IMR-90 (cell line): Measurements from ENCODE around the gene GNAS. TPM values are rescaled to one million over a fixed set of nuclear protein-coding genes. Genes with fewer than 3 reads are reported as not detected.

Source experiments
- ATAC-seq: fragments of 200-7000 bp; cut with Tn5 transposase; 2 replicates; pipeline ENCODE4 v1.9.1; 2020; ENCODE audit warnings: low read depth, mild to moderate bottlenecking, moderate library complexity
- BruUV-seq: library from RNA; stranded (reverse); fragments of 400-500 nt; replicated peaks from 2 replicates; lab custom pipeline; 2021; lab: Mats Ljungman, UMichigan
- CTCF ChIA-PET: fragments of 300-600 bp; formaldehyde crosslinking; extraction: SDS; loops from one replicate; lab custom pipeline; 2021; ENCODE audit warnings: antibody characterized with exemption; lab: Yijun Ruan, JAX
- POLR2A ChIA-PET: fragments of 300-600 bp; sonication (Branson Sonifier 250); formaldehyde crosslinking; loops from one replicate; lab custom pipeline; 2022; ENCODE audit warnings: antibody characterized with exemption; ENCODE audit not compliant: unreplicated experiment; lab: Charles Lee
- DNase-seq: peaks from one replicate; pipeline ENCODE4 v3.0.0; 2013
- H2AFZ ChIP-seq: replicated peaks from 2 replicates; pipeline ENCODE3; 2013; ENCODE audit warnings: low read length, mild to moderate bottlenecking; ENCODE audit not compliant: poor library complexity
- H2AK5ac ChIP-seq: 2 replicates; pipeline ENCODE4 v1.6.1; 2013; ENCODE audit warnings: low read depth, low read length, inconsistent platforms
- H2AK9ac ChIP-seq: replicated peaks from 2 replicates; pipeline ENCODE3; 2013; ENCODE audit warnings: mild to moderate bottlenecking, low read depth, low read length, moderate library complexity; ENCODE audit not compliant: poor library complexity
- H2BK120ac ChIP-seq: 2 replicates; pipeline ENCODE4 v1.6.1; 2013; ENCODE audit warnings: low read depth, low read length, inconsistent platforms
- H2BK15ac ChIP-seq: 3 replicates; pipeline ENCODE4 v1.6.1; 2013; ENCODE audit warnings: low read depth, low read length, inconsistent platforms
- H2BK20ac ChIP-seq: 2 replicates; pipeline ENCODE4 v1.6.1; 2013; ENCODE audit warnings: low read depth, mild to moderate bottlenecking, inconsistent platforms, low read length, moderate library complexity
- H2BK5ac ChIP-seq: 2 replicates; pipeline ENCODE4 v1.6.1; 2013; ENCODE audit warnings: mild to moderate bottlenecking, low read depth, low read length, inconsistent platforms; ENCODE audit not compliant: poor library complexity, severe bottlenecking
- H3K14ac ChIP-seq: replicated peaks from 2 replicates; pipeline ENCODE4 v1.6.1; 2013; ENCODE audit warnings: low read depth, low read length, inconsistent platforms
- H3K18ac ChIP-seq: 2 replicates; pipeline ENCODE4 v1.6.1; 2013; ENCODE audit warnings: low read depth, low read length, control low read depth
- H3K23ac ChIP-seq: 2 replicates; pipeline ENCODE4 v1.6.1; 2013; ENCODE audit warnings: low read depth, low read length, inconsistent platforms
- H3K27ac ChIP-seq: 2 replicates; pipeline ENCODE4 v1.5.1; 2013; ENCODE audit warnings: mild to moderate bottlenecking, control low read depth, low read length; ENCODE audit not compliant: insufficient read depth
- H3K27me3 ChIP-seq: 2 replicates; pipeline ENCODE4 v1.6.1; 2013; ENCODE audit warnings: low read length; ENCODE audit not compliant: control insufficient read depth, insufficient read depth
- H3K36me3 ChIP-seq: 2 replicates; pipeline ENCODE4 v1.6.1; 2013; ENCODE audit warnings: low read length, mixed read lengths; ENCODE audit not compliant: control insufficient read depth, insufficient read depth
- H3K4ac ChIP-seq: 2 replicates; pipeline ENCODE4 v1.6.1; 2013; ENCODE audit warnings: low read depth, low read length, inconsistent platforms
- H3K4me1 ChIP-seq: 2 replicates; pipeline ENCODE4 v1.6.1; 2013; ENCODE audit warnings: low read length, mixed read lengths; ENCODE audit not compliant: control insufficient read depth, insufficient read depth
- H3K4me2 ChIP-seq: 2 replicates; pipeline ENCODE4 v1.6.1; 2013; ENCODE audit warnings: low read depth, mild to moderate bottlenecking, control low read depth, low read length, moderate library complexity
- H3K4me3 ChIP-seq: 2 replicates; pipeline ENCODE4 v1.5.1; 2013; ENCODE audit warnings: low read depth, mild to moderate bottlenecking, control low read depth, low read length, moderate library complexity; ENCODE audit not compliant: insufficient read depth
- H3K56ac ChIP-seq: 2 replicates; pipeline ENCODE4 v1.6.1; 2013; ENCODE audit warnings: low read length, inconsistent platforms; ENCODE audit not compliant: insufficient read depth; ENCODE audit errors: extremely low read depth
- H3K79me1 ChIP-seq, 2 experiments: 2 replicates each; pipeline ENCODE4 v1.6.1; 2013; ENCODE audit warnings: low read length in 2 of 2, inconsistent platforms in 1 of 2, low read depth in 1 of 2
- H3K9ac ChIP-seq: 2 replicates; pipeline ENCODE4 v1.6.1; 2013; ENCODE audit warnings: low read depth, low read length, control low read depth
- H3K9me1 ChIP-seq: 2 replicates; pipeline ENCODE4 v1.6.1; 2013; ENCODE audit warnings: low read length, inconsistent platforms; ENCODE audit not compliant: insufficient read depth
- H3K9me3 ChIP-seq: 2 replicates; pipeline ENCODE4 v1.6.1; 2013; ENCODE audit warnings: low read length; ENCODE audit not compliant: control insufficient read depth, insufficient read depth
- H4K20me1 ChIP-seq: 2 replicates; pipeline ENCODE4 v1.6.1; 2013; ENCODE audit warnings: low read length, inconsistent platforms; ENCODE audit not compliant: insufficient read depth
- H4K5ac ChIP-seq: 2 replicates; pipeline ENCODE4 v1.6.1; 2013; ENCODE audit warnings: mild to moderate bottlenecking, low read depth, low read length, control low read depth
- H4K8ac ChIP-seq, 2 experiments: 2 replicates each; pipeline ENCODE4 v1.6.1; 2013; ENCODE audit warnings: low read depth in 2 of 2, low read length in 2 of 2, control low read depth in 1 of 2, inconsistent platforms in 1 of 2
- H4K91ac ChIP-seq: 2 replicates; pipeline ENCODE4 v1.6.1; 2013; ENCODE audit warnings: low read depth, low read length, inconsistent platforms; ENCODE audit not compliant: insufficient read depth
- BHLHE40 ChIP-seq: fragments of 150-350 bp; IDR thresholded peaks from 2 replicates; pipeline ENCODE4 v1.6.1; 2016; ENCODE audit warnings: mild to moderate bottlenecking, low read depth, low read length
- CEBPB ChIP-seq: IDR thresholded peaks from 2 replicates; pipeline ENCODE4 v1.6.1; 2012; ENCODE audit warnings: low read depth, low read length, improper control_type of control experiment
- CHD1 ChIP-seq: IDR thresholded peaks from 2 replicates; pipeline ENCODE4 v1.6.1; 2012; ENCODE audit warnings: low read depth, low read length, improper control_type of control experiment
- ELK1 ChIP-seq: fragments of 150-350 bp; IDR thresholded peaks from 2 replicates; pipeline ENCODE4 v1.6.1; 2016; ENCODE audit warnings: low read depth, mild to moderate bottlenecking, low read length, moderate library complexity, borderline replicate concordance
- MAZ ChIP-seq: IDR thresholded peaks from 2 replicates; pipeline ENCODE4 v1.6.1; 2012; ENCODE audit warnings: low read depth, mild to moderate bottlenecking, low read length, improper control_type of control experiment, moderate library complexity, borderline replicate concordance
- NFE2L2 ChIP-seq: fragments of 150-350 bp; IDR thresholded peaks from 2 replicates; pipeline ENCODE4 v1.6.1; 2016; ENCODE audit warnings: low read depth, mild to moderate bottlenecking, low read length
- POLR2A ChIP-seq: IDR thresholded peaks from 2 replicates; pipeline ENCODE4 v1.6.1; 2012; ENCODE audit warnings: mild to moderate bottlenecking, low read depth, low read length
- RCOR1 ChIP-seq: IDR thresholded peaks from 2 replicates; pipeline ENCODE4 v1.6.1; 2012; ENCODE audit warnings: mild to moderate bottlenecking, low read length, improper control_type of control experiment; ENCODE audit not compliant: insufficient replicate concordance
- RFX5 ChIP-seq: IDR thresholded peaks from 2 replicates; pipeline ENCODE4 v1.8.0; 2012; ENCODE audit warnings: low read depth, mild to moderate bottlenecking, low read length, moderate library complexity
- WGBS, 2 experiments: methylation state at CpG; one replicate each; pipeline versions ENCODE4 v1.1.5 to v1.1.7; 2013; ENCODE audit warnings: missing lambda C conversion rate in 2 of 2; ENCODE audit not compliant: insufficient read length in 1 of 2; ENCODE audit errors: extremely low coverage in 2 of 2; 5-methylcytosine and 5-hydroxymethylcytosine counted together
- dilution Hi-C: fragments of 300-500 bp; cut with HindIII; formaldehyde crosslinking; loops from one replicate; pipeline ENCODE4 v1.14.3; 2018; ENCODE audit warnings: low sequenced_read_pairs; ENCODE audit not compliant: unreplicated experiment
- in situ Hi-C: fragments of 300-500 bp; cut with MboI; formaldehyde crosslinking; loops from 3 replicates; pipeline ENCODE4 v1.14.3; 2019; ENCODE audit warnings: low sequenced_read_pairs, inconsistent platforms, mixed read lengths
- intact Hi-C: fragments of 100-400 bp; cut with micrococcal nuclease; formaldehyde crosslinking; loops from 2 replicates; pipeline ENCODE4 v1.10.0; 2022
- polyA plus RNA-seq, 3 experiments: library from polyadenylated mRNA; depleted of rRNA; stranded (reverse); fragments of >200 nt; gene quantifications; 2 replicates each; pipeline ENCODE4 v1.2.3, GENCODE V29; 2012; ENCODE audit warnings: low replicate concordance in 1 of 3
- total RNA-seq: library from RNA; depleted of rRNA; stranded (reverse); fragments of >200 nt; gene quantifications from 2 replicates; pipeline ENCODE4 v1.2.3, GENCODE V29; 2012

GNAS gene
- total and polyA plus RNA-seq, 2 of the 4 experiments (the other 2 are of a cell fraction), result 397 to 1,356 TPM

- BruUV-seq, result no TSS peak
- H3K18ac ChIP-seq, result no peak overlapping the region
- no peak overlapping the region for H2BK5ac ChIP-seq
- no peak overlapping the region for H3K14ac ChIP-seq
- no peak overlapping the region for H2AK9ac ChIP-seq
- H3K4me2 ChIP-seq, result no peak overlapping the region
- no peak overlapping the region for H3K4me3 ChIP-seq
- intact Hi-C loops, result loop anchor here (5.0 kb wide), 1 partner anchor 1512 kb away; no protein-coding TSS in a partner anchor
- H3K27me3 ChIP-seq, result no peaks in the 10 kb centered on the region
- WGBS, 2 experiments, result 64% methylated on average over 3 of the region's 15 CpGs; no CpG with 5 or more reads in 1 of the 2 experiments
- peaks cover 21% of the 10 kb centered on the region for H3K36me3 ChIP-seq
- no peak overlapping the region for H2AK5ac ChIP-seq
- H3K27ac ChIP-seq, result no peak overlapping the region
- H3K23ac ChIP-seq, result 0 out of 2 replicates have a peak overlapping the region, but pooled peaks have one; percentile 25
- H2BK15ac ChIP-seq, result no peak overlapping the region
- H3K79me1 ChIP-seq, result peaks cover 16 to 75% of the 10 kb centered on the region in 2 experiments; a peak in 3 of 4 replicates
- no peak overlapping the region for H4K91ac ChIP-seq
- dilution Hi-C loops, result no loop called here
- ChIA-PET CTCF (interaction anchor here (0.8 kb wide), 1 partner anchor 79 kb away, joined by 4 read pairs; no protein-coding TSS in a partner anchor), POLR2A (no interaction called here)
- H4K8ac ChIP-seq, result no peak overlapping the region
- H2BK20ac ChIP-seq, result no peak overlapping the region
- H2BK120ac ChIP-seq, result no peak overlapping the region
- peaks cover 21% of the 10 kb centered on the region for H3K4me1 ChIP-seq
- H4K5ac ChIP-seq, result no peak overlapping the region
- no peaks in the 10 kb centered on the region for H3K9me3 ChIP-seq
- no peak overlapping the region for H3K4ac ChIP-seq
- peaks cover 94% of the 10 kb centered on the region for H4K20me1 ChIP-seq
- no peak overlapping the region for H2AFZ ChIP-seq
- H3K9me1 ChIP-seq, result peaks cover 16% of the 10 kb centered on the region
- TF ChIP-seq MAZ, result no peak
- no peak for TF ChIP-seq RFX5
- no peak for TF ChIP-seq BHLHE40
- TF ChIP-seq NFE2L2, result no peak
- TF ChIP-seq RCOR1, result no peak
- no peak for TF ChIP-seq CEBPB
- no peak for TF ChIP-seq ELK1
- no peak for TF ChIP-seq POLR2A
- no peak for TF ChIP-seq CHD1
- DNase-seq (no peak), ATAC-seq (no peak)
- no peak overlapping the region for H3K9ac ChIP-seq
- in situ Hi-C loops, result no loop called here
- no peak overlapping the region for H3K56ac ChIP-seq
Measured at GRCh38 chr20:58898629-58899408, 46.3 kb downstream of the GNAS start.
